ENCODE results near the gene ABCB8. TPM values are rescaled to one million over a fixed set of nuclear protein-coding genes. Genes with fewer than 3 reads are reported as not detected.

Gene ABCB8
- total RNA-seq, 4 donors from 2014 or later = 21.0 to 49.0 (median 31.6) TPM

DNA sequence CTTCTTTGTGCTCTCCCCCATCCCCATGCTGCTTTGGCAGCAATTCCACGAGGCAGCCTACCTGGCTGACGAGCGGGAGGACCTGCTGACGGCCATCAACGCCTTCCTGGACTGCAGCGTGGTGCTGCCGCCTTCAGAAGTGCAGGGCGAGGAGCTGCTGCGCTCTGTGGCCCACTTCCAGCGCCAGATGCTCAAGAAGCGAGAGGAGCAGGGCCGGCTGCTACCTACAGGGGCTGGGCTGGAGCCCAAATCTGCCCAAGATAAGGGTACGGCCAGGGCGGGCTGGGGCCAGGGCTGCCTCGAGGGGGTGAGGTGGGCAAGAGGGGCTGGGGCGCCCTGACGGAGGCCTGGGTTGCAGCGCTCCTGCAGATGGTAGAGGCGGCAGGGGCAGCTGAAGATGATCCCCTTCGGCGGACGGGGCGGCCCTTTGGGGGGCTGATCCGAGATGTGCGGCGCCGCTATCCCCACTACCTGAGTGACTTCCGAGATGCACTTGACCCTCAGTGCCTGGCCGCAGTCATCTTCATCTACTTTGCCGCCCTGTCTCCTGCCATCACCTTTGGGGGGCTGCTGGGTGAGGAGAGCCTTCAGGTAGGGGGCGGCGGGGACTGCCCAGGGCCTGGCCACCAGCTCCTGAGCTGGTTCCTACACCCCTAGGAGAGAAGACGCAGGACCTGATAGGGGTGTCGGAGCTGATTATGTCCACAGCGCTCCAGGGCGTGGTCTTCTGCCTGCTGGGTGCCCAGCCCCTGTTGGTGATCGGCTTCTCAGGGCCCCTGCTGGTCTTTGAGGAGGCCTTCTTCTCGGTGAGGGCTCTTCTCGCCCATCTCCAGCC is 43.0 kb downstream of the ABCB8 start:
- Histone ChIP-seq H3K4me3 (no peak overlapping the region), H3K27ac (no peak overlapping the region), H3K9me3 (no peaks in the 10 kb centered on the region), H3K4me1 (no peaks in the 10 kb centered on the region), H3K27me3 (no peaks in the 10 kb centered on the region), H3K36me3 (peaks cover 2 to 100% (median 39%) of the 10 kb centered on the region in 3 donors)
- DNase-seq (ENCODE audit: low spot score in 2 of 2) = no peak
- TF ChIP-seq EP300 (IDR thresholded peaks at IDR 0.05) (no peak), POLR2A (IDR thresholded peaks at IDR 0.05) (no peak)
- TF ChIP-seq, protein P1, sequence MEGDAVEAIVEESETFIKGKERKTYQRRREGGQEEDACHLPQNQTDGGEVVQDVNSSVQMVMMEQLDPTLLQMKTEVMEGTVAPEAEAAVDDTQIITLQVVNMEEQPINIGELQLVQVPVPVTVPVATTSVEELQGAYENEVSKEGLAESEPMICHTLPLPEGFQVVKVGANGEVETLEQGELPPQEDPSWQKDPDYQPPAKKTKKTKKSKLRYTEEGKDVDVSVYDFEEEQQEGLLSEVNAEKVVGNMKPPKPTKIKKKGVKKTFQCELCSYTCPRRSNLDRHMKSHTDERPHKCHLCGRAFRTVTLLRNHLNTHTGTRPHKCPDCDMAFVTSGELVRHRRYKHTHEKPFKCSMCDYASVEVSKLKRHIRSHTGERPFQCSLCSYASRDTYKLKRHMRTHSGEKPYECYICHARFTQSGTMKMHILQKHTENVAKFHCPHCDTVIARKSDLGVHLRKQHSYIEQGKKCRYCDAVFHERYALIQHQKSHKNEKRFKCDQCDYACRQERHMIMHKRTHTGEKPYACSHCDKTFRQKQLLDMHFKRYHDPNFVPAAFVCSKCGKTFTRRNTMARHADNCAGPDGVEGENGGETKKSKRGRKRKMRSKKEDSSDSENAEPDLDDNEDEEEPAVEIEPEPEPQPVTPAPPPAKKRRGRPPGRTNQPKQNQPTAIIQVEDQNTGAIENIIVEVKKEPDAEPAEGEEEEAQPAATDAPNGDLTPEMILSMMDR (IDR thresholded peaks at IDR 0.05) = no peak
- WGBS, 2 donors = 91 to 95% methylated on average over 35 to 38 of the region's 39 CpGs

GRCh38 chr7:151073990-151074389 is 45.7 kb downstream of the ABCB8 start:
- Histone ChIP-seq H3K27ac (no peak overlapping the region), H3K9me3 (no peaks in the 10 kb centered on the region), H3K36me3 (peaks cover 2 to 96% (median 39%) of the 10 kb centered on the region in 3 donors), H3K4me3 (no peak overlapping the region), H3K4me1 (peaks cover 0 to 17% (median 0%) of the 10 kb centered on the region in 4 donors), H3K27me3 (no peaks in the 10 kb centered on the region)
- no peak for DNase-seq (ENCODE audit: low spot score in 2 of 2)
- TF ChIP-seq POLR2A (IDR thresholded peaks at IDR 0.05) (no peak), EP300 (IDR thresholded peaks at IDR 0.05) (no peak)
- TF ChIP-seq, protein P1 (IDR thresholded peaks at IDR 0.05) = no peak
- WGBS, 2 donors = 79 to 80% methylated on average over 15 to 17 of the region's 17 CpGs

DNA sequence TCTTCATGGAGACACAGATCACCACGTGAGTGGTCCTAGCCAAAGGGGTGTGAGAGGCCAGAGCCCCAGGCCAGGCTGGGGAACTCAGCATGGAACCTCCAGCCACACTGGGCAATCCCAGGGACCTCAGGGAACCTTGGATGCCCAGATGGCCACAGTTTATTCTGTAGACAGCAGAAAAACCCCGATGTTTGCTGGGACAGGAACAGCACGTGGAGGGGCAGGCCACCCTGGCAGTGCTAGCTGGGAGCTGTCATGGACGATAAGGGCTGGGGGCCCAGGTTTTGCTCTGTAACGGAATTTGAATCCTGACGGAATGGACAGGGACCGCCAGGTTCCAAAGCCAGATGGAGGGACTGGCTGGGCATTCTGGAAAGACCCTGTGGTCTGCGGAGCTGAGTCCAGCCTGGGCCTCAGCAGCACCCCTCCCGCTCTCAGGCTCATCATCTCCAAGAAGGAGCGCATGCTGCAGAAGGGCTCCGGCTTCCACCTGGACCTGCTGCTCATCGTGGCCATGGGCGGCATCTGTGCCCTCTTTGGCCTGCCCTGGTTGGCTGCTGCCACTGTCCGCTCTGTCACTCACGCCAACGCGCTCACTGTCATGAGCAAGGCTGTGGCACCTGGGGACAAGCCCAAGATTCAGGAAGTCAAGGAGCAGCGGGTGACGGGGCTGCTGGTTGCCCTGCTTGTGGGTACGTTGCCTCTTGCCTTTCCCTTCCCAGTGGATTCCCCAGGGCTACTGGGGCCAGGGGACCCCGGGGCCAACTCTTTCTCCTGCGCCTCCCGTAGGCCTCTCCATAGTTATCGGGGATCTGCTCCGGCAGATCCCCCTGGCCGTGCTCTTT is 46.8 kb downstream of the ABCB8 start:
- Histone ChIP-seq H3K4me3 (no peak overlapping the region), H3K36me3 (peaks cover 2 to 85% (median 30%) of the 10 kb centered on the region in 3 donors), H3K27ac (no peak overlapping the region), H3K27me3 (no peaks in the 10 kb centered on the region), H3K9me3 (no peaks in the 10 kb centered on the region), H3K4me1 (peaks cover 0 to 28% (median 10%) of the 10 kb centered on the region in 4 donors)
- TF ChIP-seq POLR2A (IDR thresholded peaks at IDR 0.05) (no peak), EP300 (IDR thresholded peaks at IDR 0.05) (no peak)
- TF ChIP-seq, protein P1 (IDR thresholded peaks at IDR 0.05) = no peak
- no peak for DNase-seq (ENCODE audit: low spot score in 2 of 2)
- 90 to 92% methylated on average over 25 to 26 of the region's 26 CpGs for WGBS, 2 donors

DNA sequence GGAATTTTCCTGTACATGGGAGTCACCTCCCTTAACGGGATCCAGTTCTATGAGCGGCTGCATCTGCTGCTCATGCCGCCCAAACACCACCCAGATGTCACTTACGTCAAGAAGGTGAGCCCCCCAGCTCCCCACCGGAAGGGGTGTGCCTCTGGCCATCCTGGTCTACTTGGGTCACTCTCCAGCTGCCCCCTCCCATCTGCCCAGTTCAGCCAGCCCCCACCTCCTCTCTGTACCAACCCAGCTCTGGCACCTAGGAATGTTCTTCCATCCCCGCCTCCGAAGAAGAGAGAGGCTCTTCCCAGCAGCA is 47.4 kb downstream of the ABCB8 start:
- Histone ChIP-seq H3K9me3 (no peaks in the 10 kb centered on the region), H3K27me3 (no peaks in the 10 kb centered on the region), H3K4me1 (peaks cover 0 to 29% (median 11%) of the 10 kb centered on the region in 4 donors), H3K27ac (no peak overlapping the region), H3K4me3 (no peak overlapping the region), H3K36me3 (peaks cover 2 to 80% (median 24%) of the 10 kb centered on the region in 3 donors)
- no peak for DNase-seq (ENCODE audit: low spot score in 2 of 2)
- TF ChIP-seq, protein P1 (IDR thresholded peaks at IDR 0.05) = no peak
- TF ChIP-seq POLR2A (IDR thresholded peaks at IDR 0.05) (no peak), EP300 (IDR thresholded peaks at IDR 0.05) (no peak)
- WGBS, 2 donors = 69 to 77% methylated on average over 7 of the region's 7 CpGs

Measured in tibial nerve (tissue), 4 donors.